Activated T-helper 17 cell treated with anti-CD3 and anti-CD28 coated beads, Interleukin-2, amount 50 U/mL, for 72 hours (primary cell): ENCODE data around the gene CCDC43. TPM values are rescaled to one million over a fixed set of nuclear protein-coding genes. Genes with fewer than 3 reads are reported as not detected.
"Not testable (repeated sequence)": the region's sequence is repeated elsewhere in the genome, so short reads cannot be mapped to it uniquely, and the experiment has no call there.

Experiments used
- ATAC-seq: fragments of 150-1000 bp; cut with Tn5 transposase; replicated peaks from 2 replicates; pipeline ENCODE4 v1.10.0; 2021; ENCODE audit warnings: mild to moderate bottlenecking, moderate library complexity
- H3K27ac Mint-ChIP-seq: one replicate; pipeline ENCODE4 v1.8.0; 2022; ENCODE audit warnings: mixed read lengths
- H3K27me3 Mint-ChIP-seq: one replicate; pipeline ENCODE4 v1.8.0; 2022; ENCODE audit warnings: mixed read lengths
- H3K36me3 Mint-ChIP-seq: one replicate; pipeline ENCODE4 v1.8.0; 2022; ENCODE audit warnings: low read depth, mild to moderate bottlenecking, mixed read lengths
- H3K4me1 Mint-ChIP-seq: one replicate; pipeline ENCODE4 v1.8.0; 2022; ENCODE audit warnings: mixed read lengths
- H3K4me3 Mint-ChIP-seq: one replicate; pipeline ENCODE4 v1.8.0; 2022; ENCODE audit warnings: mild to moderate bottlenecking, mixed read lengths
- H3K9me3 Mint-ChIP-seq: one replicate; pipeline ENCODE4 v1.8.0; 2022; ENCODE audit warnings: mixed read lengths
- total RNA-seq, 2 donors: library from RNA; stranded (reverse); gene quantifications; one replicate each; pipeline ENCODE4 v1.2.3, GENCODE V29; 2022

Gene CCDC43
- total RNA-seq, 2 donors from 2014 or later, result 24.2 to 30.0 TPM

GRCh38 chr17:44651228-44651627 is 38.3 kb downstream of the CCDC43 start:
- Mint-ChIP-seq H3K4me1 (no peaks in the 10 kb centered on the region), H3K9me3 (no peaks in the 10 kb centered on the region), H3K36me3 (no peaks in the 10 kb centered on the region), H3K27me3 (peaks cover 27% of the 10 kb centered on the region), H3K27ac (no peak overlapping the region), H3K4me3 (no peak overlapping the region)
- ATAC-seq, result no peak

GRCh38 chr17:44648963-44649362 is 40.6 kb downstream of the CCDC43 start:
- ATAC-seq, result no peak
- no peak overlapping the region for H3K27ac Mint-ChIP-seq
- H3K36me3 Mint-ChIP-seq, result no peaks in the 10 kb centered on the region
- H3K4me3 Mint-ChIP-seq, result no peak overlapping the region
- no peaks in the 10 kb centered on the region for H3K9me3 Mint-ChIP-seq
- peaks cover 25% of the 10 kb centered on the region for H3K27me3 Mint-ChIP-seq
- H3K4me1 Mint-ChIP-seq, result no peaks in the 10 kb centered on the region

- no peaks in the 10 kb centered on the region for H3K9me3 Mint-ChIP-seq
- no peak overlapping the region for H3K27ac Mint-ChIP-seq
- no peak overlapping the region for H3K4me3 Mint-ChIP-seq
- no peaks in the 10 kb centered on the region for H3K36me3 Mint-ChIP-seq
- ATAC-seq, result no peak
- no peaks in the 10 kb centered on the region for H3K4me1 Mint-ChIP-seq
- peaks cover 28% of the 10 kb centered on the region for H3K27me3 Mint-ChIP-seq
Observed at GRCh38 chr17:44647736-44648135, 41.8 kb downstream of the CCDC43 start.

- H3K4me3 Mint-ChIP-seq, result no peak overlapping the region
- H3K36me3 Mint-ChIP-seq, result no peaks in the 10 kb centered on the region
- no peaks in the 10 kb centered on the region for H3K9me3 Mint-ChIP-seq
- H3K27ac Mint-ChIP-seq, result no peak overlapping the region
- no peaks in the 10 kb centered on the region for H3K4me1 Mint-ChIP-seq
- no peak for ATAC-seq
- H3K27me3 Mint-ChIP-seq, result peaks cover 32% of the 10 kb centered on the region
Observed at GRCh38 chr17:44646280-44646679, 43.3 kb downstream of the CCDC43 start.

GRCh38 chr17:44645341-44645740 is 44.2 kb downstream of the CCDC43 start:
- H3K4me3 Mint-ChIP-seq, result no peak overlapping the region
- H3K4me1 Mint-ChIP-seq, result no peaks in the 10 kb centered on the region
- H3K9me3 Mint-ChIP-seq, result no peaks in the 10 kb centered on the region
- no peak for ATAC-seq
- peaks cover 26% of the 10 kb centered on the region for H3K27me3 Mint-ChIP-seq
- no peaks in the 10 kb centered on the region for H3K36me3 Mint-ChIP-seq
- H3K27ac Mint-ChIP-seq, result no peak overlapping the region

- peaks cover 20% of the 10 kb centered on the region for H3K27me3 Mint-ChIP-seq
- H3K36me3 Mint-ChIP-seq, result no peaks in the 10 kb centered on the region
Observed at GRCh38 chr17:44642834-44643233, 46.7 kb downstream of the CCDC43 start.

GRCh38 chr17:44637066-44637465 is 52.5 kb downstream of the CCDC43 start:
- no peak overlapping the region for H3K27ac Mint-ChIP-seq
- peaks cover 3% of the 10 kb centered on the region for H3K27me3 Mint-ChIP-seq
- ATAC-seq, result no peak
- H3K4me1 Mint-ChIP-seq, result no peaks in the 10 kb centered on the region
- no peaks in the 10 kb centered on the region for H3K9me3 Mint-ChIP-seq
- no peak overlapping the region for H3K4me3 Mint-ChIP-seq
- no peaks in the 10 kb centered on the region for H3K36me3 Mint-ChIP-seq

More at GRCh38 chr17:44642834-44643233, 46.7 kb downstream of the CCDC43 start:
- no peak for ATAC-seq
- Mint-ChIP-seq H3K4me1 (no peaks in the 10 kb centered on the region), H3K9me3 (no peaks in the 10 kb centered on the region), H3K27ac (no peak overlapping the region), H3K4me3 (no peak overlapping the region)

GRCh38 chr17:44636562-44636961 is 53.0 kb downstream of the CCDC43 start:
- Mint-ChIP-seq H3K9me3 (no peaks in the 10 kb centered on the region), H3K4me1 (no peaks in the 10 kb centered on the region), H3K36me3 (no peaks in the 10 kb centered on the region), H3K27ac (no peak overlapping the region), H3K27me3 (peaks cover 3% of the 10 kb centered on the region), H3K4me3 (no peak overlapping the region)
- no peak for ATAC-seq

- H3K27ac Mint-ChIP-seq, H3K4me1 Mint-ChIP-seq: not testable (repeated sequence)
Observed at GRCh38 chr17:44634401-44634800, 55.2 kb downstream of the CCDC43 start.

GRCh38 chr17:44633998-44634397 is 55.6 kb downstream of the CCDC43 start:
- Mint-ChIP-seq H3K36me3 (no peaks in the 10 kb centered on the region), H3K4me3 (no peak overlapping the region), H3K4me1 (no peaks in the 10 kb centered on the region), H3K27me3 (peaks cover 3% of the 10 kb centered on the region), H3K9me3 (no peaks in the 10 kb centered on the region), H3K27ac (no peak overlapping the region)
- no peak for ATAC-seq

More at GRCh38 chr17:44634401-44634800, 55.2 kb downstream of the CCDC43 start:
- H3K36me3 Mint-ChIP-seq, H3K9me3 Mint-ChIP-seq, H3K4me3 Mint-ChIP-seq, ATAC-seq, H3K27me3 Mint-ChIP-seq: not testable (repeated sequence)

GRCh38 chr17:44630703-44631102 is 58.9 kb downstream of the CCDC43 start:
- H3K27ac Mint-ChIP-seq, result no peak overlapping the region
- no peak overlapping the region for H3K4me3 Mint-ChIP-seq
- H3K4me1 Mint-ChIP-seq, result no peaks in the 10 kb centered on the region
- H3K27me3 Mint-ChIP-seq, result peaks cover 12% of the 10 kb centered on the region
- no peaks in the 10 kb centered on the region for H3K36me3 Mint-ChIP-seq
- ATAC-seq, result no peak
- H3K9me3 Mint-ChIP-seq, result no peaks in the 10 kb centered on the region

GRCh38 chr17:44629314-44629713 is 60.3 kb downstream of the CCDC43 start:
- Mint-ChIP-seq H3K4me1 (no peaks in the 10 kb centered on the region), H3K27ac (no peak overlapping the region), H3K27me3 (peaks cover 14% of the 10 kb centered on the region), H3K4me3 (no peak overlapping the region), H3K36me3 (no peaks in the 10 kb centered on the region), H3K9me3 (no peaks in the 10 kb centered on the region)
- no peak for ATAC-seq

GRCh38 chr17:44628243-44629188 is 61.1 kb downstream of the CCDC43 start:
- H3K9me3 Mint-ChIP-seq, result no peaks in the 10 kb centered on the region
- H3K36me3 Mint-ChIP-seq, result no peaks in the 10 kb centered on the region
- H3K4me1 Mint-ChIP-seq, result no peaks in the 10 kb centered on the region
- no peak overlapping the region for H3K27ac Mint-ChIP-seq
- H3K27me3 Mint-ChIP-seq, result peaks cover 14% of the 10 kb centered on the region
- no peak overlapping the region for H3K4me3 Mint-ChIP-seq
- no peak for ATAC-seq

GRCh38 chr17:44627513-44628242 is 61.9 kb downstream of the CCDC43 start:
- Mint-ChIP-seq H3K36me3 (no peaks in the 10 kb centered on the region), H3K4me3 (no peak overlapping the region), H3K9me3 (no peaks in the 10 kb centered on the region), H3K27ac (no peak overlapping the region), H3K4me1 (no peaks in the 10 kb centered on the region), H3K27me3 (peaks cover 14% of the 10 kb centered on the region)
- no peak for ATAC-seq
